H9 (cell line): ENCODE results near the gene ACTN1. TPM values are rescaled to one million over a fixed set of nuclear protein-coding genes. Genes with fewer than 3 reads are reported as not detected.

Source experiments
- DNase-seq: peaks from one replicate; pipeline ENCODE4 v3.0.0-alpha.2; 2017
- H2AFZ ChIP-seq: one replicate; pipeline ENCODE4 v1.6.1; 2013; ENCODE audit warnings: mild to moderate bottlenecking, low read length, control low read depth, moderate library complexity
- H2AK5ac ChIP-seq: 2 replicates; pipeline ENCODE4 v1.6.1; 2013; ENCODE audit warnings: low read length, control low read depth, mixed read lengths; ENCODE audit not compliant: insufficient read length
- H2BK120ac ChIP-seq: one replicate; pipeline ENCODE4 v1.6.1; 2013; ENCODE audit warnings: low read depth, mild to moderate bottlenecking, low read length, control low read depth, inconsistent platforms; ENCODE audit not compliant: poor library complexity, severe bottlenecking
- H2BK12ac ChIP-seq: 2 replicates; pipeline ENCODE4 v1.6.1; 2013; ENCODE audit warnings: low read length, control low read depth, mixed read lengths, low read depth; ENCODE audit not compliant: insufficient read length
- H2BK15ac ChIP-seq: 2 replicates; pipeline ENCODE4 v1.6.1; 2013; ENCODE audit warnings: low read depth, low read length, control low read depth
- H2BK20ac ChIP-seq: one replicate; pipeline ENCODE4 v1.6.1; 2013; ENCODE audit warnings: low read depth, mild to moderate bottlenecking, low read length, control low read depth, inconsistent platforms; ENCODE audit not compliant: poor library complexity, severe bottlenecking
- H2BK5ac ChIP-seq: 2 replicates; pipeline ENCODE4 v1.6.1; 2013; ENCODE audit warnings: low read length, control low read depth, mixed read lengths; ENCODE audit not compliant: insufficient read length
- H3K14ac ChIP-seq: 2 replicates; pipeline ENCODE4 v1.6.1; 2013; ENCODE audit warnings: low read length, control low read depth; ENCODE audit not compliant: insufficient read depth
- H3K18ac ChIP-seq: 2 replicates; pipeline ENCODE4 v1.6.1; 2013; ENCODE audit warnings: low read depth, mild to moderate bottlenecking, mixed read lengths, low read length, control low read depth; ENCODE audit not compliant: insufficient read length
- H3K23ac ChIP-seq: 2 replicates; pipeline ENCODE4 v1.6.1; 2013; ENCODE audit warnings: low read length, control low read depth, mixed read lengths, low read depth; ENCODE audit not compliant: insufficient read length
- H3K23me2 ChIP-seq: 2 replicates; pipeline ENCODE4 v1.6.1; 2013; ENCODE audit warnings: low read depth, mild to moderate bottlenecking, mixed read lengths, low read length, control low read depth; ENCODE audit not compliant: insufficient read length, poor library complexity, severe bottlenecking
- H3K27ac ChIP-seq: 2 replicates; pipeline ENCODE4 v1.5.1; 2013; ENCODE audit warnings: low read length, control low read depth, mixed read lengths, low read depth; ENCODE audit not compliant: insufficient read length
- H3K27me3 ChIP-seq: 2 replicates; pipeline ENCODE4 v1.6.1; 2013; ENCODE audit warnings: low read length, control low read depth, inconsistent platforms; ENCODE audit not compliant: insufficient read depth
- H3K4ac ChIP-seq: 2 replicates; pipeline ENCODE4 v1.6.1; 2013; ENCODE audit warnings: low read depth, mild to moderate bottlenecking, control low read depth, inconsistent platforms, low read length, moderate library complexity
- H3K4me1 ChIP-seq: 2 replicates; pipeline ENCODE4 v1.6.1; 2013; ENCODE audit warnings: low read length, control low read depth, inconsistent platforms; ENCODE audit not compliant: insufficient read depth
- H3K4me2 ChIP-seq: 2 replicates; pipeline ENCODE4 v1.6.1; 2013; ENCODE audit warnings: low read length, control low read depth, mixed read lengths; ENCODE audit not compliant: insufficient read length, insufficient read depth
- H3K56ac ChIP-seq: 2 replicates; pipeline ENCODE4 v1.6.1; 2013; ENCODE audit warnings: low read depth, mild to moderate bottlenecking, mixed read lengths, low read length, control low read depth; ENCODE audit not compliant: insufficient read length
- H3K79me1 ChIP-seq: 2 replicates; pipeline ENCODE4 v1.6.1; 2013; ENCODE audit warnings: low read depth, mild to moderate bottlenecking, moderate library complexity, low read length, control low read depth, inconsistent platforms; ENCODE audit not compliant: insufficient read depth, poor library complexity, severe bottlenecking
- H3K79me2 ChIP-seq: 2 replicates; pipeline ENCODE4 v1.6.1; 2013; ENCODE audit warnings: low read length, control low read depth, inconsistent platforms; ENCODE audit not compliant: insufficient read depth
- H3K9ac ChIP-seq: 2 replicates; pipeline ENCODE4 v1.6.1; 2013; ENCODE audit warnings: low read length, control low read depth, mixed read lengths; ENCODE audit not compliant: insufficient read length; ENCODE audit errors: extremely low read depth
- H3K9me3 ChIP-seq: one replicate; pipeline ENCODE4 v1.6.1; 2013; ENCODE audit warnings: low read depth, low read length, inconsistent platforms; ENCODE audit not compliant: control insufficient read depth
- H3T11ph ChIP-seq: one replicate; pipeline ENCODE4 v1.6.1; 2013; ENCODE audit warnings: mild to moderate bottlenecking, low read length, control low read depth, inconsistent platforms
- H4K20me1 ChIP-seq: one replicate; pipeline ENCODE4 v1.6.1; 2013; ENCODE audit not compliant: control insufficient read depth, insufficient read length, insufficient read depth
- H4K5ac ChIP-seq: 2 replicates; pipeline ENCODE4 v1.6.1; 2013; ENCODE audit warnings: low read depth, mild to moderate bottlenecking, mixed read lengths, low read length, control low read depth; ENCODE audit not compliant: insufficient read length
- H4K8ac ChIP-seq: replicated peaks from 2 replicates; pipeline ENCODE4 v1.6.1; 2013; ENCODE audit warnings: low read length, control low read depth, mixed read lengths, low read depth; ENCODE audit not compliant: insufficient read length
- H4K91ac ChIP-seq: 2 replicates; pipeline ENCODE4 v1.6.1; 2013; ENCODE audit warnings: low read depth, mild to moderate bottlenecking, moderate library complexity, mixed read lengths, low read length, control low read depth; ENCODE audit not compliant: insufficient read length
- H3K27ac Mint-ChIP-seq, 3 experiments: 2 replicates in 2 of 3; 3 replicates in 1 of 3; pipeline ENCODE4 v1.8.0; 2020 to 2021; ENCODE audit warnings: mixed read lengths in 3 of 3, mild to moderate bottlenecking in 1 of 3, moderate library complexity in 1 of 3
- H3K27me3 Mint-ChIP-seq: 2 replicates; pipeline ENCODE4 v1.8.0; 2021; ENCODE audit warnings: low read depth, mild to moderate bottlenecking, moderate library complexity, mixed read lengths
- H3K36me3 Mint-ChIP-seq, 3 experiments: 2 replicates in 2 of 3; 3 replicates in 1 of 3; pipeline ENCODE4 v1.8.0; 2020 to 2021; ENCODE audit warnings: low read depth in 3 of 3, mixed read lengths in 3 of 3; ENCODE audit not compliant: insufficient read depth in 1 of 3
- H3K4me1 Mint-ChIP-seq, 2 experiments: 2 replicates each; pipeline ENCODE4 v1.8.0; 2020; ENCODE audit warnings: mixed read lengths in 2 of 2
- H3K4me3 Mint-ChIP-seq, 2 experiments: 2 replicates in 1 of 2; 3 replicates in 1 of 2; pipeline ENCODE4 v1.8.0; 2020 to 2021; ENCODE audit warnings: mild to moderate bottlenecking in 2 of 2, mixed read lengths in 2 of 2, moderate library complexity in 1 of 2
- H3K9me3 Mint-ChIP-seq, 2 experiments: 2 replicates in 1 of 2; 3 replicates in 1 of 2; pipeline ENCODE4 v1.8.0; 2020; ENCODE audit warnings: mild to moderate bottlenecking in 2 of 2, mixed read lengths in 2 of 2, moderate library complexity in 1 of 2
- CTCF ChIP-seq: fragments of 200-600 bp; sonication (generic); conservative IDR thresholded peaks from 3 replicates; pipeline ENCODE4 v1.8.0; 2021; ENCODE audit warnings: antibody characterized with exemption, mild to moderate bottlenecking
- WGBS: extraction: QIAGEN DNeasy Blood & Tissue Kit; methylation state at CpG from one replicate; pipeline ENCODE4 v1.1.7; 2013; ENCODE audit warnings: missing lambda C conversion rate, low lambda C conversion rate, mixed read lengths; ENCODE audit not compliant: insufficient read length; ENCODE audit errors: extremely low coverage; 5-methylcytosine and 5-hydroxymethylcytosine counted together
- total RNA-seq: library from RNA; stranded (reverse); gene quantifications from 2 replicates; pipeline ENCODE4 v1.2.1, GENCODE V29; 2021

Gene ACTN1
- total RNA-seq, 1 experiment from 2014 or later = 219 TPM

- TF ChIP-seq CTCF = no peak
- no peak overlapping the region for H4K91ac ChIP-seq
- no peak overlapping the region for H3T11ph ChIP-seq
- H3K9ac ChIP-seq = no peak overlapping the region
- no peak overlapping the region for H3K4ac ChIP-seq
- H3K27me3 Mint-ChIP-seq = no peaks in the 10 kb centered on the region
- H3K36me3 Mint-ChIP-seq = peaks cover 36 to 81% (median 77%) of the 10 kb centered on the region in 3 experiments
- H4K5ac ChIP-seq = no peak overlapping the region
- H4K8ac ChIP-seq = no peak overlapping the region
- no peak overlapping the region for H3K14ac ChIP-seq
- H3K4me1 Mint-ChIP-seq = no peaks in the 10 kb centered on the region
- H2AK5ac ChIP-seq = no peak overlapping the region
- no peaks in the 10 kb centered on the region for H3K79me1 ChIP-seq
- H3K4me1 ChIP-seq = no peaks in the 10 kb centered on the region
- H2BK120ac ChIP-seq = no peak overlapping the region
- H3K27me3 ChIP-seq = no peaks in the 10 kb centered on the region
- no peaks in the 10 kb centered on the region for H3K23me2 ChIP-seq
- no peak overlapping the region for H3K4me3 Mint-ChIP-seq
- no peak overlapping the region for H2BK5ac ChIP-seq
- no peak overlapping the region for H2BK15ac ChIP-seq
- no peak overlapping the region for H3K18ac ChIP-seq
- H3K27ac ChIP-seq = no peak overlapping the region
- no peaks in the 10 kb centered on the region for H4K20me1 ChIP-seq
- H3K23ac ChIP-seq = no peak overlapping the region
- H2BK12ac ChIP-seq = no peak overlapping the region
- H3K4me2 ChIP-seq = no peak overlapping the region
- H2BK20ac ChIP-seq = no peak overlapping the region
- no peaks in the 10 kb centered on the region for H3K9me3 ChIP-seq
- no peaks in the 10 kb centered on the region for H3K79me2 ChIP-seq
- no peaks in the 10 kb centered on the region for H3K9me3 Mint-ChIP-seq
- no peak overlapping the region for H3K56ac ChIP-seq
- no peak for DNase-seq
- no CpG with 5 or more reads among the region's 37 CpGs for WGBS
- no peak overlapping the region for H2AFZ ChIP-seq
- no peak overlapping the region for H3K27ac Mint-ChIP-seq
Observed at GRCh38 chr14:68874746-68875155, 104.4 kb downstream of the ACTN1 start.
